CD4-positive, alpha-beta T cell treated with Interleukin-2 at 100 ng/mL for 4 hours (primary cell): ENCODE results near the gene DNAJC28.
"Not testable (repeated sequence)": the region's sequence is repeated elsewhere in the genome, so short reads cannot be mapped to it uniquely, and the experiment has no call there.

Experiments
- DNase-seq: peaks from one replicate; pipeline ENCODE4 v3.0.0-alpha.2; 2020; ENCODE audit warnings: low spot score

Gene DNAJC28, protein sequence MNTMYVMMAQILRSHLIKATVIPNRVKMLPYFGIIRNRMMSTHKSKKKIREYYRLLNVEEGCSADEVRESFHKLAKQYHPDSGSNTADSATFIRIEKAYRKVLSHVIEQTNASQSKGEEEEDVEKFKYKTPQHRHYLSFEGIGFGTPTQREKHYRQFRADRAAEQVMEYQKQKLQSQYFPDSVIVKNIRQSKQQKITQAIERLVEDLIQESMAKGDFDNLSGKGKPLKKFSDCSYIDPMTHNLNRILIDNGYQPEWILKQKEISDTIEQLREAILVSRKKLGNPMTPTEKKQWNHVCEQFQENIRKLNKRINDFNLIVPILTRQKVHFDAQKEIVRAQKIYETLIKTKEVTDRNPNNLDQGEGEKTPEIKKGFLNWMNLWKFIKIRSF

DNA sequence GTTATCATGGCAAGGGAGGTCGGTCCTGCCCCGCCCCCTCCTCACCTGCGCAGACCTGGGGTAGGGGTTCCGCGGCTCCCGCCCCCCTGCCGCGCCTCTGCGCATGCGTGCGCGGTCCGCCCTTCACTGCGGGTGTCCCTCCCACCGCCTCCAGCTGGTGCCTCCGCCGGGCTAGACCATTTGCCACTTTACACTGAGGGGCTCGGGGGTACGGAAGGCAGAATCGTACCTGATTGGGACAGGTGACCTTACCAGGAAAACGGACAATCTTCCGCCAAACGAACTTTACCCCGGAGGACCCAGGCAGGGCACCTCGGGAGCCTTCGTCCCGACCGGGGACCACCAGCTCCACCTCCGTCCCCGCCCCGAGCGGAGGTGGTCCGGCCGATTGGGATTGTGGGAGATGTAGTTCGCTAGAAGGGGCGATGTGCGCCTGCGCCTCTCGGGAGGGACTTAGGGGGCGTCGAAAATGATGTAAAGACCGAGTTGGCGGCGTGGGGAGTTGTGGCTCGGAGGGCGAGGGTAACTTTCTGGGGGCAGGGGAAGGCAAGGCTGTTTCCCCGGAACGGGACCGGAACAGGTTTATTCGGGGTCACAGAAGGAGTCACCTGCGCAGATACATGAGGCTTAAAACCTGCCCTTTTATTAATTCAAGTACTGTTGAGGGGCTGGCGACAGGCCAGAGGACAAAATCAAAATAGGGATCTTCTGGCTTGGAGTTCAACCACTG, at the start of gene DNAJC28:
TSS of gene DNAJC28 (minus strand) at position 344 of the 730 bp plus-strand sequence. CDS start 2,323 bp downstream, outside the sequence.
- peak; percentile 95 for DNase-seq

DNA sequence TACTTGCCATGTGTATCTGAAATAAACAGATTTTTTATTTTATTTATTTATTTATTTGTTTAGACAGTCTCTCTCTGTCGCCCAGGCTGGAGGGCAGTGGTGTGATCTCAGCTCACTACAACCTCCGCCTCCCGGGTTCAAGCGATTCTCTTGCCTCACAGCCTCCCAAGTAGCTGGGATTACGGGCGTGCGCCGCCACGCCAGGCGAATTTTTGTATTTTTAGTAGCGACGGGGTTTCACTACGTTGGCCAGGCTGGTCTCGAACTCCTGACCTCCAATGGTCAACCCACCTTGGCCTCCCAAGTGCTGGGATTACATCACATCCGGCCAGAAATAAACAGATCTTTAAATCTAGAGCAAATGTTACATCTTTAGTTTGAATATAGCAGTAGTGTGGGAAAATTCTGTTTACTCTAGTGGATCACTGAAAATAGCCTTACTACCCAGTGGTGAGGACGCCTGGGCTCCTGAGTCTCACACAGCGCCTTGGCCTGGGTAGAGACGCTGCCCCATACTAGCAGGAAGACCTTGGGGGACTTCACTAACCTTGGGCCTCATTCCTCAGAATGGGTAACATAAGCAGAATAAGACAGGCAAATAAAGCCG, 49.7 kb upstream of the DNAJC28 start:
- DNase-seq: peak; percentile 1

DNA sequence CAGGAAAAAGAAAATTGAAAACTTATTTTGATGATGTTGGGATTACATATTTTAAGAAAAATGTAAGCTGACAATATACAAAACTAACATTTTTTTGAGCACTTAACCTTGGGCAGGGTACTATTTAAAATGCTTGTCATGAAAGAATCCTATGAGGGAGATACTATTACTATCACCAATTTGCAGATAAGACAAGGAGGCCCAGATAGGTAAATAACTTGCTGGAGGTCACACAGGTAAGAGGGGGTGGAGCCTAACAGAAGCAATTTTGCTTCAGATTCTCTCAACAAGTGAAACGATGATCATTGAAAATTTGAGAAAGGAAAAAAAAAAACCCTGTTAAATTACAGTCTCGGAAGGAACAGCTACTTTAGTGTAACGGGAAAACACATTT, 49.2 kb upstream of the DNAJC28 start:
- DNase-seq: no peak

DNA sequence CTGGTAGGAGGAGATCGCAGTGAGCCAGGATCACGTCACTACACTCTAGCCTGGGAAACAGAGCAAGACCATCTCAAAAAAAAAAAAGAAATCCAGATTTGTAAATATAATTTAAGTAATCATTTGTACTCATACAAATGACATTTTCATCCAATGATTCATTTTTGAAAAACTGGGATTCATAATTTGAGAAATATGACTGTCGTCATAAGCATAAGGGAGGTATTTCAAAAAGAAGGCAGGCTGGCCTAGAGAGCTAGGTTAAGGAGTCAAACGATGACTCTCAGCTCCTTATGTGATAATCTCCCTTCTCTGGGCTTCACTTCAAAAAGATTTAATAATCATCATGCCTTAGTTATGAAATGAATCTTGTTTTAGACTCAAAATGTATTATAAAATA, 48.1 kb upstream of the DNAJC28 start:
- DNase-seq: no peak

DNA sequence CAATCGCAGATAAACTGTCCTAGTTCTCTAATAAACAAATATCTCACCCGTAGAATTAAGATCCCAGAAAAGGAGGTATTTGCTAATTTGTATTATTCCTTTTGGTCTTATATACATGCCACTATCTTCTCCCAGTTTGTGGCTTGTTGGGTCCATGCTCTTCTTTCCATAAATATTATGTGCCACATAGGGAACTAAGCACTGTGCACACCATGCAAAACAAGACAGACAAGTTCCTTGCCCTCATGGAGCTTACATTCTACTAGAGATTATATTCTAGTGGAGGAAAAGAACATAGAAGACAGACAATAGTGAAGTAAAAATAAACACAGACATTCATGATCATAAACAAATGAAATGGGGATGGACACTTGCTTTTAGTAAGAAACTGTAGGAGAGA, 45.7 kb upstream of the DNAJC28 start:
- no peak for DNase-seq

DNA sequence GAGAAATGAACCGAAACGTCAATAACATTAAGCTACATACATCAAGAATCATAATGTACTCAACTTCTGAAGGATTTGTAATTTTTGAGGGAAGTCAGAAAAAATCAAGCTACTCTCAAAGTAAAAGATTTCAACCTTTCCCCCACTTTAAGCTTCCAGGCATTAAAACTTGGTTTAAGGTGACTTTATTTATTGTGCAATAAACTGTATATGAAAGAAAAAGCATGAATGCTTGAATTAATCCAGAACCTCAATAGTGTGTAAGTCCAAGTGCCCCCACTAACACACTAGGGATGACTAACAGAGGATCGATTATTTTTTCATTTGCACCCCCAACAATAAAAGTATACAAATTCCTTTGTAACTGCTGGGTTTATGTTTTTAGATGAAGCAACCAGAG, 39.5 kb upstream of the DNAJC28 start:
- no peak for DNase-seq

DNA sequence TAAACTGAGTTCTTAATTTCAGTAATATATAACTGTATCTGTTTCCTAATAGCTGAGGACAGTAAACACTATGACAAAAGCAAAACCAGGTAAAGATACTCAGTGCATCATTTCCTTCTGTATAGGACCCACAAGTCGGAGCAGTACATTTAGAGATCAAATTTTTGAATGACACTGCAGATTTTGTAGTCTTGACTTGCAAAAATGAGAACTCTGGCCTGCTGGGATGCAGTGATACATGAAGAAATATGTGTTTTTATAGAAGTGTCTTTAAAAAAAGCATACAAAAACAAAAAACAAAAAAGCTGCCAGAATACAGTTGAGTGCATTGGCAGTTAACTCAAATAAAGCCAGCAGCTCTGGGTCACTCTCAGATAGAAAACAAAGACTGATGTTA, 31.4 kb upstream of the DNAJC28 start:
- no peak for DNase-seq

DNA sequence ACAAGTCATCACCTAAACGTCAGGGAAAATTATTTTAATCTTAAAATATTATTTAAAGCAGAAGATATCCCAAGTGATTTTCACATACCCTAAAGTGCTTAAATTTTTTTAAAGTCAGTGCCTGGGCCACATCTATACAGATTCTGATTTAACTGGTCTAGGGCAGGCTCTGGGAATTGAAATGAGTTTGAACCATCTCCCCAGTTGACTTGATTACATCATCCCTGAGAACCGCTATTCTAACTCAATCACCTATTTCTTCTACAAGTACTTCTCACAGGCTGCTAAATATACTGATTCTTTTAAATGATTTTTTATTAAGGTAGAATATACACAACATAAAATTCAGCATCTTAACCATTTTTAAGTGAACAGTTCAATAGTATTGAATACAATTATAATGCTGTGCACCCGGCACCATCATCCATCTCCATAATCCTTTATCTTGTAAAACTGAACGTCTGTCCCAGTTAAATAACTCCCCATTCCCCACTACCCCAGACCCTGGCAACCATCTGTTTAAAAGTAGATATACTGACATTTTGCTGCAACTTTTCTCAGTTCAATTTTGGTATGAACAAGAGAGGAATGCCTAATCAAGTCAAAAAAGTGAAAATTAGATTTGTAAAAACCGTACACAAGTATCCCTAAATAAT, 30.9 kb upstream of the DNAJC28 start:
- no peak for DNase-seq

DNA sequence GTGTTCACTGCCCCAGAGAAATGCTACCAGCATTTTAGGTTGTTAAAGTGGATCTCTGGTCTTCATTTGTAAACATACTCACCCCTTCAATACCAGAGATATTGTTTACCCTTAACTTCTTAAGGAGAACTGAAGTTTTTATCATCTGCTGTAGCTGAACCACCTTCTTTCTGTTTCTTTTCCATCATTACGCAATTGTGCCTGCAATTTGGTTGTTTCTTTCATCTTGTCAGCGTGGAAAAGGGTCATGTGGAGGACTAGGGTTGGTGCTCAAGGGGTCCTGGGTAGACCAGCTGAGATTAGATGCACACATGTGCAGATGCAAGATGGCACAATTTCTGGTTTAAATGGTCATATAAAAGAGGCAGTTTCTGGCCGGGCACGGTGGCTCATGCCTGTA, 27.4 kb upstream of the DNAJC28 start:
- no peak for DNase-seq

DNA sequence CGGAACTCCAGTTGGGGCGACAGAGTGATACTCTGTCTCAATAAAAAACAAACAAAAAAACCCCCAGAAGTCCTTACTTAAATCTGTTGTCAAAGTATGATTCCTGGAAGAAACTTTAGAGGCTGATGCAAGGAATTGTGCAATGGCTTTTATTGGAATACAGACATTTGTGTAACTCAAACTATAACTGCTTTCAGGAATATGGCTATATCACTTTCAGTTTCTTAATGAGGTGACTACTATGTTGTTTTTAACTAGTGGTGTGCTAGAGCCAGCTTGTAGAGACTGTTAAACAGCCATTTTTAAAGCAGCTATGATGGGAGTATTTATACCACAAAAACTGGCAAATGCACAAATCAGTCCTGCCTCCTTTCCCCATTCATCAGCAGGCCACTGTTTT, 22.7 kb upstream of the DNAJC28 start:
- DNase-seq: no peak

DNA sequence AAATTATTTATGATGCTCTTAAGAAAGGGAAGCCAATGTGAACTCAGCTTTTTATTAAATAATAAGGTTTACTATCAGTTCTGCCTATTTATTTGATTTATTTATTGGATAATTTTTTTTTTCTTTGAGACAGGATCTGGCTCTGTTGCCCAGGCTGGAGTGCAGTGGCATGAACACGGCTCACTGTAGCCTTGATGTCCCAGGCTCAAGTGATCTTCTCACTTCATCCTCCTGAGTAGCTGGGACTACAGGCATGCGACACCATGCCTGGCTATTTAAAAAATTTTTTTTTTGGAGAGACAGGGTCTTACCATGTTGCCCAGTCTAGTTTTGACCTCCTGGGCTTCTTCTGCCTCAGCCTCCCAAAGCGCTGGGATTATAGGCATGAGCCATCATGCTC, 21.0 kb upstream of the DNAJC28 start:
- no peak for DNase-seq

DNA sequence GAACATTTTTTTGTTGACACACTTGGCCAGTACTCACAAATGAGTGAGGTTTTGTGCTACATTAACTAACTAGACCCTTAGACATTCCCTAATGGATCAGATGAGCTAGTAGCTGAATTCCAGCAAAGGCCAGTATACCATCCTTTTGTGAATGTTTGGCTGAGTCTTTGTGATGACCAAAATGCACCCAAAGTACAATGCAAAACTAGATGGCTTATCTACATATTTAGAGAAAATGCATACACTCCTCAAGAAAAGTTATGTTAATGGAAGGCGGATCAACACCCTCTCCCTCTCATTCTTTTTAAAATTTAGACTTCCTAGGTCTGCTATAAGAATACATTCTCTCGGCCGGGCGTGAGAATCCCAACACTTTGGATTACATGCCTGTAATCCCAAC, 20.1 kb upstream of the DNAJC28 start:
- no peak for DNase-seq

DNA sequence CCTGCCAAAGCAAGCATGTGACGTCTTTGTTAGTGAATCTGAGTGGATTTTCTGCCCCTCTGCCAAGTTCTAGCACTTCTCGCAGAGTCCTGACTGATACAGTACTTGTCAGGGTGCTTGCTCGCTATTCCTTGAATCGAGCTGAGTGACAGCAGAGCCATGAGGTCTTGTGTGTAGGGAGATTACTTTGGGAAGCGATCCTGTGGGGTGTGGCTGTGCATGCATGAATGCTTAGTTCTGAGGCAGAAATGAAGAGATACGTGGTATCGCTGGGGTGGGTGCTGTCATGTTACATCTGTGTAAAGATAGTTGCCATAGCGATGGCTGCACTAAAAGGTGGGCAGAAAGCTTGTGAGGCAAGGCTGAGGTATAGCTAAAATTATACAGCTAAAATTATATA, 19.3 kb upstream of the DNAJC28 start:
- no peak for DNase-seq

DNA sequence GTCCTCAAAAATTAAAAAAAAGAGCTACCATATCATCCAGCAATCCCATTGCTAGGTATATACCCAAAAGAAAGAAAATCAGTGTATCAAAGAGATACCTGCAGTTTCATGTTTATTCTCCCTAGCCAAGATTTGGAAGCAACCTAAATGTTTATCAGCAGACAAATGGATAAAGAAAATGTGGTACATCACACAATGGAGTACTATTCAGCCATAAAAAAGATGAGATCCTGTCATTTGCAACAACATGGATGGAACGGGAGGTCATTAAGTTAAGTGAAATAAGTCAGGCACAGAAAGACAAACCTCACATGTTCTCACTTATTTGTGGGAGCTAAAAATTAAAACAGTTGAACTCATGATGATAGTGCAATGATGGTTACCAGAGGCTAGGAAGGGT, 15.5 kb upstream of the DNAJC28 start:
- DNase-seq: not testable (repeated sequence)

DNA sequence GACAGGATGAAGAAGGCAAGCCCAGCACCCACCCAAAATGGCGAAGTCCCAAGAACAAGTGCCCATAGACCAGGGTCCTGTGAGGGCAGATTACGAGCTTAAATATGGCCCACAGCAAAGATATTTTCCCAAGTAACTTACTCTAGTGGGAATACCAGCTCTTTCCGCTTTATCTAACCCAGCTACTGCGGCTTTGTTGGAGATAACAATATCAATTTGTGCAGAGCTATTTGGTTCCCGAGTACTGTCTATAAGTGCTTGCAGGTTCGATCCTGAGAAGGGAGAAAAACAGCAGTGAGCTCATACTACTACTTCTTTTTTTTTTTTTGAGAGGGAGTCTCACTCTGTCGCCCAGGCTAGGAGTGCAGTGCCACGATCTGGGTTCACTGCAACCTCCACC, 14.3 kb upstream of the DNAJC28 start:
- no peak for DNase-seq

DNA sequence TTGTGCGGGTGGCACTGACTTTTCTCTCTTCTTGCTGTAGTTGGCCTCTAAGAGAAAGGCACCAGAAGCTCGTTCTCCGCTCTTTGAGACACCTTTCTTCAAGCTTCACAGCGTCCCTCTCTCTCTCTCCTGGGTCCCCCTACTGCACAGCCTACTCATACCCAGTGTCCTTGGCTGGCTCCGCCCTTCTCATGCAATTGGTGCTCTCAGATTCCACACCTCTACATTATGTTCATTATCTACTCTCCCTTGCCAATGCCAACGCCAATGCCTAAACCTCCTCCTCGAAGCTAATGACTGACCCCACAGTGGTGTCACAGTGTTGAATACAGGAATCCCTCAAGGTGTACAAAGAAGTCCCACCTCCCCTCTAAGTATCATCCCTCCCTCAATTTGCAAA, 4.8 kb upstream of the DNAJC28 start:
- DNase-seq: no peak

DNA sequence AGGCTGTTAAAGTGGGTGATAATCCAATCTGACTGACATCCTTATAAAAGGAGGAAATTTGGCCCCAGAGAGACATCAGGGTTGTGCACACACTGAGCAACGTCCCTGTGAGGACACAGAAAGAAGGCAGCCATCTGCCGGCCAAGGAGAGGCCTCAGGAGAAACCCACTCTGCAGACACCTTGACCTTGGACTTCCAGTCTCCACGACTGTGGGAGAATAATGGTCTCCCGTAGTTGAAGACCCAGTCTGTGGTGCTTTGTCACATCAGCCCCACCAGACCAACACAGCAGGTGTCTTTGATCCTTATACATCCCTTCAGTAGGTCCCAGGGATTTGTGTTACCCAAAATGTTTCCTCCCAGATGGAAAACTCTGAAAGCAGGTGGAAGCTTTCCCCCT, 4.2 kb upstream of the DNAJC28 start:
- no peak for DNase-seq

DNA sequence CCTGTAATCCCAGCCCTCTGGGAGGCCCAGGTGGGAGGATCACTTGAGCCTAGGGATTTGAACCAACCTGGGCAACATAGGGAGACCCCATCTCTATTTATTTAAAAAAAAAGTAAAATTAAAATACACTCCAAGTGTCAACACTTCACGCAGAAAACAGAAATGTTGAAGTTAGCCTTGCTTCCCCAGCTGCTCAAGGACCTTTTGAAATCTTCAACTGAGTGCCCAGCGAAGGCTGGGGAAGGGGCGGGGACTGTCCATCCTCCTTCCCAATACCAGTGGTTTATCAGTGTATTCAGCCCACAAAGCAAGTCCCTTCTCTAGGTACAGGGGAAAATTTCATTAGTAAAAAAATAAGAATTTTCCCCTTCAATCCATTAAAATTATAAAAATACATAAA, 2.2 kb upstream of the DNAJC28 start:
- DNase-seq: no peak

DNA sequence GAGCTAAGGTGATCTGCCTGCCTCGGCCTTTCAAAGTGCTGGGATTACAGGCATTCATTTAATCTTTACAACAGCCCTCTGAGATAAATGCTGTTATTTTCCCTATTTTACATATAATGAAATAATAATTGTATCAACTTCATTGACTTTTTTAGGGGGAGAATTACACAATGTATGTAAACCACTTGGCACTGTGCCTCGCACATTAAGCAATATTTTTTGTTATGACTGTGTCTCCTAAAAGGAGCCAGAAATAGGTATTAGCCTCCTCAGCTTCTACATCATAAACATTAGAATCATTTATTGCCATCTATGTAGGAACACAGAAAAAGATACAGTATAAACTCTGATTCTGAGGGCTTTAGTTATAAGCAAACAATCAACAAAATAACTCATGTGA, 1.1 kb upstream of the DNAJC28 start:
- DNase-seq: no peak

DNA sequence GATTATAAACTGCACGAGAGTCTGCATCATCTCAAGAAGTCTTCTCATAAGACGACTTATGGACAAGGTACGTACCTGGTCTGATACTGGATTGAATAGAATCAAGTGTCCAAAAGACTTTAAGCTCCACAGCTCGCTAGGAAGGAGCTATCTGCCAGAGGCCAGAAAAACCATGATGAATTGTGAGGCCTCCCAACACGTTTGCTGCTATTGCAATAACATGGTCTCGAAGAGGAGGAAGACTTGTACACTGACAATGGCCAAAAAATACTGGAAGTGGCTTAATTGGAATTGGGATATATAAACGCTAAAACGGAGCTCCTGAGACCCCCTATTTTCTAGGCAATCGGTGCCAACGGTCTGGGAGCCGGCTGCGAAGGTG, 534 bp downstream of the DNAJC28 start:
- DNase-seq: no peak

DNA sequence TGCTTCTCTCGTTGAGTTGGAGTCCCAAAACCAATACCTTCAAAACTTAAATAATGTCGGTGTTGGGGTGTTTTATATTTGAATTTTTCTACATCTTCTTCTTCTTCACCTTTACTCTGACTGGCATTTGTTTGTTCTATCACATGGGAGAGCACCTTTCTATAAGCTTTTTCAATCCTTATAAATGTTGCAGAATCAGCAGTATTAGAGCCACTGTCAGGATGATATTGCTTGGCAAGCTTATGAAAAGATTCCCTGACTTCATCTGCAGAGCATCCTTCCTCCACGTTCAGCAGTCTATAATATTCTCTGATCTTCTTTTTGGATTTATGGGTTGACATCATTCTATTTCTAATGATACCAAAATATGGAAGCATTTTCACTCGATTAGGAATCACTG, 2.6 kb downstream of the DNAJC28 start:
- DNase-seq: no peak

DNA sequence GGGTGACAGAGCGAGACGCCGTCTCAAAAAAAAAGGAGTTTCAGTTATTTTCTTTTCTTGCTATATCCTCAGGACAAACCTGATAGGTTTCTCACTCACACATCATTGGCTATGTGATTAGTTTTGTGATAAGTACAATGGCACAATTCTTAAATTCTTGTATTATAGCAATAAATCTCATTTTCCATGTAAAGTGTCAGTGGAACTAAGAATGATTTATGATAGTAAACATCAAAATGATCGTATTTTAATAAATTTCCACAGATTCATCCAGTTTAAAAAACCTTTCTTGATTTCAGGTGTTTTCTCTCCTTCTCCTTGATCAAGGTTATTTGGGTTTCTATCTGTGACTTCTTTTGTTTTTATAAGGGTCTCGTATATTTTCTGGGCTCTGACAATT, 3.5 kb downstream of the DNAJC28 start:
- no peak for DNase-seq
